HCT116 (cell line): ENCODE data around the gene SPDEF. TPM values are rescaled to one million over a fixed set of nuclear protein-coding genes. Genes with fewer than 3 reads are reported as not detected.

ENCODE experiments used
- ATAC-seq: fragments of 200-7000 bp; cut with Tn5 transposase; 2 replicates; pipeline ENCODE4 v1.9.1; 2020; ENCODE audit warnings: mild to moderate bottlenecking, moderate library complexity
- BruUV-seq: library from RNA; stranded (reverse); fragments of 400-500 nt; replicated peaks from 2 replicates; lab custom pipeline; 2021; lab: Mats Ljungman, UMichigan
- CTCF ChIA-PET: fragments of 300-600 bp; sonication (Branson Sonifier 250); formaldehyde crosslinking; loops from one replicate; lab custom pipeline; 2021; ENCODE audit warnings: antibody characterized with exemption; lab: Charles Lee
- POLR2A ChIA-PET: fragments of 300-600, 350-600 bp; sonication (Branson Sonifier 250); formaldehyde crosslinking; loops from one replicate; lab custom pipeline; 2021; ENCODE audit warnings: antibody characterized with exemption; lab: Charles Lee
- RAD21 ChIA-PET, 2 experiments: fragments of 300-600 bp; sonication (Branson Sonifier 250); formaldehyde crosslinking; loops; one replicate each; lab custom pipeline; 2023; ENCODE audit warnings: low total read pairs in 2 of 2; ENCODE audit not compliant: uncharacterized antibody in 2 of 2, unreplicated experiment in 2 of 2, low non-redundant PET in 1 of 2; lab: Charles Lee
- DNase-seq: peaks from one replicate; pipeline ENCODE4 v3.0.0-alpha.2; 2010; ENCODE audit warnings: low read depth, low spot score
- H2AFZ ChIP-seq: fragments of 200-600 bp; shearing (Covaris generic), sonication (generic); 2 replicates; pipeline ENCODE4 v1.6.1; 2017; ENCODE audit warnings: low read depth, mixed run types, mixed read lengths, antibody characterized with exemption, low read length; ENCODE audit not compliant: poor library complexity, severe bottlenecking
- H3K27ac ChIP-seq: 2 replicates; pipeline ENCODE4 v1.5.1; 2012; ENCODE audit warnings: low read depth, low read length
- H3K27me3 ChIP-seq: fragments of 200-600 bp; sonication (generic); 2 replicates; pipeline ENCODE4 v1.6.1; 2016; ENCODE audit warnings: mixed run types, low read length, mixed read lengths; ENCODE audit not compliant: insufficient read depth
- H3K36me3 ChIP-seq, 2 experiments: fragments of 200-500 bp in 1 of 2; fragments of 200-600 bp in 1 of 2; sonication (Bioruptor generic) in 1 of 2; sonication (generic) in 1 of 2; 2 replicates each; pipeline versions ENCODE4 v1.5.1 to v1.6.1; 2014 to 2016; ENCODE audit warnings: low read length in 2 of 2, inconsistent platforms in 1 of 2, mixed read lengths in 1 of 2, mixed run types in 1 of 2; ENCODE audit not compliant: insufficient read depth in 2 of 2, control insufficient read depth in 1 of 2
- H3K4me1 ChIP-seq, 2 experiments: fragments of 200-600 bp in 1 of 2; sonication (generic) in 1 of 2; 2 replicates each; pipeline versions ENCODE4 v1.5.1 to v1.6.1; 2012 to 2017; ENCODE audit warnings: low read length in 2 of 2, inconsistent platforms in 1 of 2, mild to moderate bottlenecking in 1 of 2, mixed read lengths in 1 of 2, mixed run types in 1 of 2, moderate library complexity in 1 of 2; ENCODE audit not compliant: insufficient read depth in 2 of 2, control insufficient read depth in 1 of 2
- H3K4me2 ChIP-seq: fragments of 200-600 bp; sonication (generic); 2 replicates; pipeline ENCODE4 v1.6.1; 2017; ENCODE audit warnings: mixed run types, low read length, mixed read lengths
- H3K4me3 ChIP-seq, 2 experiments: fragments of 200-600 bp in 1 of 2; sonication (generic) in 1 of 2; replicated peaks in 1 of 2; 2 replicates each; pipeline ENCODE4 v1.5.1; 2011 to 2016; ENCODE audit warnings: low read length in 2 of 2, control low read depth in 1 of 2, low read depth in 1 of 2, mild to moderate bottlenecking in 1 of 2, mixed read lengths in 1 of 2, mixed run types in 1 of 2
- H3K79me2 ChIP-seq: fragments of 200-600 bp; sonication (generic); 2 replicates; pipeline ENCODE4 v1.6.1; 2017; ENCODE audit warnings: mild to moderate bottlenecking, mixed run types, low read length, moderate library complexity, mixed read lengths; ENCODE audit not compliant: insufficient read depth
- H3K9ac ChIP-seq: fragments of 200-600 bp; sonication (generic); 2 replicates; pipeline ENCODE4 v1.6.1; 2016; ENCODE audit warnings: low read length, mixed read lengths
- H3K9me2 ChIP-seq: fragments of 200-600 bp; sonication (generic), shearing (Covaris generic); 2 replicates; pipeline ENCODE4 v1.6.1; 2017; ENCODE audit warnings: mixed run types, mild to moderate bottlenecking, moderate library complexity; ENCODE audit not compliant: insufficient read depth
- H3K9me3 ChIP-seq, 2 experiments: fragments of 200-500 bp in 1 of 2; fragments of 200-600 bp in 1 of 2; sonication (Bioruptor generic) in 1 of 2; sonication (generic) in 1 of 2; 2 replicates each; pipeline ENCODE4 v1.6.1; 2014 to 2017; ENCODE audit warnings: low read length in 2 of 2, mixed read lengths in 2 of 2, inconsistent platforms in 1 of 2, low read depth in 1 of 2, mild to moderate bottlenecking in 1 of 2, mixed run types in 1 of 2, moderate library complexity in 1 of 2; ENCODE audit not compliant: control insufficient read depth in 1 of 2, insufficient read depth in 1 of 2
- H4K20me1 ChIP-seq: fragments of 200-600 bp; sonication (generic), shearing (Covaris generic); 2 replicates; pipeline ENCODE4 v1.6.1; 2017; ENCODE audit warnings: mixed run types, mild to moderate bottlenecking, moderate library complexity; ENCODE audit not compliant: insufficient read depth
- ATF3 ChIP-seq: IDR thresholded peaks from 2 replicates; pipeline ENCODE4 v1.6.1; 2012
- CBX3 ChIP-seq: IDR thresholded peaks from 2 replicates; pipeline ENCODE4 v1.6.1; 2012; ENCODE audit warnings: low read depth
- EGR1 ChIP-seq: IDR thresholded peaks from 2 replicates; pipeline ENCODE4 v1.6.1; 2012; ENCODE audit warnings: low read depth
- ELF1 ChIP-seq: IDR thresholded peaks from 2 replicates; pipeline ENCODE4 v1.6.1; 2012; ENCODE audit warnings: low read depth, borderline replicate concordance
- EZH2phosphoT487 ChIP-seq: fragments of 200-600 bp; IDR thresholded peaks from 2 replicates; pipeline ENCODE4 v1.6.1; 2018; ENCODE audit warnings: antibody characterized with exemption, borderline replicate concordance
- JUND ChIP-seq: IDR thresholded peaks from 2 replicates; pipeline ENCODE4 v1.6.1; 2012
- MAX ChIP-seq: IDR thresholded peaks from 2 replicates; pipeline ENCODE4 v1.6.1; 2012
- POLR2AphosphoS5 ChIP-seq: IDR thresholded peaks from 2 replicates; pipeline ENCODE4 v1.6.1; 2011; ENCODE audit warnings: mild to moderate bottlenecking, low read depth, low read length, moderate library complexity
- RAD21 ChIP-seq: IDR thresholded peaks from 2 replicates; pipeline ENCODE4 v1.6.1; 2012; ENCODE audit warnings: low read depth, mild to moderate bottlenecking
- SP1 ChIP-seq: IDR thresholded peaks from 2 replicates; pipeline ENCODE4 v1.6.1; 2012; ENCODE audit warnings: low read depth
- TCF7L2 ChIP-seq: IDR thresholded peaks from 2 replicates; pipeline ENCODE4 v1.7.0; 2011; ENCODE audit warnings: borderline replicate concordance, inconsistent platforms; ENCODE audit not compliant: insufficient read depth, insufficient read length; ENCODE audit errors: extremely low read depth
- YY1 ChIP-seq: IDR thresholded peaks from 2 replicates; pipeline ENCODE4 v1.6.1; 2011; ENCODE audit warnings: low read length, low read depth, moderate library complexity, mild to moderate bottlenecking; ENCODE audit not compliant: insufficient replicate concordance; ENCODE audit errors: extremely low read depth
- ZFX ChIP-seq: fragments of 450-650 bp; IDR thresholded peaks from 2 replicates; pipeline ENCODE4 v1.6.1; 2017
- ZNF274 ChIP-seq: fragments of 200-500 bp; sonication (Bioruptor generic); IDR thresholded peaks from 2 replicates; pipeline ENCODE4 v1.6.1; 2014; ENCODE audit warnings: mild to moderate bottlenecking, low read depth, low read length, inconsistent platforms
- intact Hi-C: fragments of 100-400 bp; cut with micrococcal nuclease; formaldehyde crosslinking; loops from 2 replicates; pipeline ENCODE4 v1.10.0; 2022
- total RNA-seq: library from RNA; stranded (reverse); gene quantifications from one replicate; pipeline ENCODE4 v1.2.1, GENCODE V29; 2021; ENCODE audit not compliant: unreplicated experiment
- TF ChIP-seq, protein P1 (sequence below): IDR thresholded peaks from 2 replicates; pipeline ENCODE4 v1.6.1; 2011; ENCODE audit warnings: mild to moderate bottlenecking, low read length, moderate library complexity; ENCODE audit not compliant: insufficient replicate concordance; ENCODE audit errors: extremely low read depth

SPDEF gene
- total RNA-seq, 1 experiment from 2014 or later, result 0.39 TPM

- intact Hi-C loops, result no loop called here
- no peaks in the 10 kb centered on the region for H4K20me1 ChIP-seq
- ChIA-PET POLR2A (no interaction called here), CTCF (no interaction called here), RAD21 (no interaction called here)
- ATAC-seq (no peak), DNase-seq (no peak)
- no peaks in the 10 kb centered on the region for H3K36me3 ChIP-seq
- H3K27ac ChIP-seq, result no peak overlapping the region
- peaks cover 12 to 15% of the 10 kb centered on the region in 2 experiments for H3K4me1 ChIP-seq
- H3K9me3 ChIP-seq, result no peaks in the 10 kb centered on the region
- H3K4me3 ChIP-seq, result no peak overlapping the region
- no peaks in the 10 kb centered on the region for H3K9me2 ChIP-seq
- no peaks in the 10 kb centered on the region for H3K27me3 ChIP-seq
- no peak overlapping the region for H3K9ac ChIP-seq
- BruUV-seq, result no TSS peak
- TF ChIP-seq YY1 (no peak), ZFX (no peak), ELF1 (no peak), ATF3 (no peak), CBX3 (no peak), JUND (no peak), TCF7L2 (no peak), EZH2phosphoT487 (no peak), POLR2AphosphoS5 (no peak), ZNF274 (no peak), SP1 (no peak), MAX (no peak), EGR1 (no peak), RAD21 (no peak)
- TF ChIP-seq, protein P1, sequence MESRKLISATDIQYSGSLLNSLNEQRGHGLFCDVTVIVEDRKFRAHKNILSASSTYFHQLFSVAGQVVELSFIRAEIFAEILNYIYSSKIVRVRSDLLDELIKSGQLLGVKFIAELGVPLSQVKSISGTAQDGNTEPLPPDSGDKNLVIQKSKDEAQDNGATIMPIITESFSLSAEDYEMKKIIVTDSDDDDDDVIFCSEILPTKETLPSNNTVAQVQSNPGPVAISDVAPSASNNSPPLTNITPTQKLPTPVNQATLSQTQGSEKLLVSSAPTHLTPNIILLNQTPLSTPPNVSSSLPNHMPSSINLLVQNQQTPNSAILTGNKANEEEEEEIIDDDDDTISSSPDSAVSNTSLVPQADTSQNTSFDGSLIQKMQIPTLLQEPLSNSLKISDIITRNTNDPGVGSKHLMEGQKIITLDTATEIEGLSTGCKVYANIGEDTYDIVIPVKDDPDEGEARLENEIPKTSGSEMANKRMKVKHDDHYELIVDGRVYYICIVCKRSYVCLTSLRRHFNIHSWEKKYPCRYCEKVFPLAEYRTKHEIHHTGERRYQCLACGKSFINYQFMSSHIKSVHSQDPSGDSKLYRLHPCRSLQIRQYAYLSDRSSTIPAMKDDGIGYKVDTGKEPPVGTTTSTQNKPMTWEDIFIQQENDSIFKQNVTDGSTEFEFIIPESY, result no peak
- H2AFZ ChIP-seq, result no peak overlapping the region
- H3K79me2 ChIP-seq, result no peaks in the 10 kb centered on the region
- H3K4me2 ChIP-seq, result no peak overlapping the region
These were observed 4.4 kb downstream of the SPDEF start for GRCh38 chr6:34551720-34552119.
